Omental fat pad (tissue), 4 donors: ENCODE data around the gene CLDN17. TPM values are rescaled to one million over a fixed set of nuclear protein-coding genes. Genes with fewer than 3 reads are reported as not detected.

ENCODE experiments used
- ATAC-seq: fragments of 150-250 bp; one replicate; pipeline ENCODE4 v1.9.1; 2016; ENCODE audit warnings: mild to moderate bottlenecking, moderate library complexity; ENCODE audit not compliant: low FRiP score
- DNase-seq: peaks from one replicate; pipeline ENCODE4 v3.0.0-alpha.2; 2019; ENCODE audit warnings: low spot score
- CTCF ChIP-seq, 3 donors: fragments of 450-650 bp; IDR thresholded peaks; one replicate each; pipeline ENCODE4 v1.5.1; 2016 to 2017; ENCODE audit warnings: antibody characterized with exemption in 3 of 3, mild to moderate bottlenecking in 3 of 3, moderate library complexity in 2 of 3
- total RNA-seq, 4 donors: library from RNA; depleted of rRNA; stranded (reverse); fragments of >200 nt; gene quantifications; one replicate each; pipeline ENCODE4 v1.1.0, GENCODE V29; 2016

CLDN17 gene
- total RNA-seq, 4 donors from 2014 or later: not detected

- TF ChIP-seq CTCF (IDR thresholded peaks at IDR 0.05): no peak
- DNase-seq (no peak), ATAC-seq (no peak)
Measured at GRCh38 chr21:30194701-30195299, 28.2 kb upstream of the CLDN17 start.

GRCh38 chr21:30193201-30193600, 26.6 kb upstream of the CLDN17 start:
- TF ChIP-seq CTCF (IDR thresholded peaks at IDR 0.05): no peak
- ATAC-seq: no peak
- DNase-seq: no peak

GRCh38 chr21:30190554-30190953, 23.9 kb upstream of the CLDN17 start:
- no peak for TF ChIP-seq CTCF (IDR thresholded peaks at IDR 0.05)
- ATAC-seq: no peak
- no peak for DNase-seq

- no peak for DNase-seq
- no peak for ATAC-seq
- TF ChIP-seq CTCF (IDR thresholded peaks at IDR 0.05): no peak
Measured at GRCh38 chr21:30189773-30190172, 23.2 kb upstream of the CLDN17 start.

GRCh38 chr21:30186242-30186641, 19.6 kb upstream of the CLDN17 start:
- DNase-seq (no peak), ATAC-seq (no peak)
- no peak for TF ChIP-seq CTCF (IDR thresholded peaks at IDR 0.05)

GRCh38 chr21:30168086-30168485, 1.5 kb upstream of the CLDN17 start:
- no peak for DNase-seq
- TF ChIP-seq CTCF (IDR thresholded peaks at IDR 0.05): no peak
- ATAC-seq: no peak

- DNase-seq: no peak
- TF ChIP-seq CTCF (IDR thresholded peaks at IDR 0.05): no peak
- no peak for ATAC-seq
Measured at GRCh38 chr21:30166171-30166570, 434 bp downstream of the CLDN17 start.
